Endothelial cell of umbilical vein (primary cell): ENCODE measurements around the gene KCNN3. TPM values are rescaled to one million over a fixed set of nuclear protein-coding genes. Genes with fewer than 3 reads are reported as not detected.

Experiments used
- BruUV-seq: library from RNA; stranded (reverse); fragments of 400-500 nt; replicated peaks from 2 replicates; lab custom pipeline; 2021; lab: Mats Ljungman, UMichigan
- CTCF ChIA-PET: fragments of 300-600, 350-600 bp; sonication (Branson Sonifier 250); formaldehyde crosslinking; loops from one replicate; lab custom pipeline; 2021; ENCODE audit warnings: antibody characterized with exemption, inconsistent platforms; lab: Charles Lee
- POLR2A ChIA-PET: fragments of 300-600, 350-600 bp; sonication (Branson Sonifier 250); formaldehyde crosslinking; loops from one replicate; lab custom pipeline; 2021; ENCODE audit warnings: antibody characterized with exemption, inconsistent platforms; lab: Charles Lee
- DNase-seq: peaks from one replicate; pipeline ENCODE4 v3.0.0-alpha.2; 2011; ENCODE audit warnings: low read depth, low spot score
- FAIRE-seq: peaks from 2 replicates; lab custom pipeline; 2011; peaks lifted over from hg19 to GRCh38; lab: Jason Lieb, UNC
- H2AFZ ChIP-seq: 2 replicates; pipeline ENCODE4 v1.6.0; 2012; ENCODE audit warnings: low read depth, low read length, control low read depth, inconsistent platforms
- H3K27ac ChIP-seq: 2 replicates; pipeline ENCODE4 v1.5.1; 2011; ENCODE audit warnings: low read depth, mild to moderate bottlenecking, control low read depth, low read length, moderate library complexity; ENCODE audit not compliant: insufficient read depth
- H3K27me3 ChIP-seq, 2 experiments: 2 replicates each; pipeline versions ENCODE4 v1.6.0 to v1.6.1; 2011; ENCODE audit warnings: low read length in 2 of 2, mixed read lengths in 1 of 2; ENCODE audit not compliant: control insufficient read depth in 2 of 2, insufficient read depth in 2 of 2
- H3K36me3 ChIP-seq, 2 experiments: 2 replicates in 1 of 2; 3 replicates in 1 of 2; pipeline ENCODE4 v1.5.1; 2011; ENCODE audit warnings: low read length in 2 of 2, mild to moderate bottlenecking in 1 of 2, moderate library complexity in 1 of 2; ENCODE audit not compliant: control insufficient read depth in 2 of 2, insufficient read depth in 2 of 2; ENCODE audit errors: extremely low read depth in 1 of 2
- H3K4me1 ChIP-seq: 3 replicates; pipeline ENCODE4 v1.5.1; 2011; ENCODE audit warnings: mild to moderate bottlenecking, low read length; ENCODE audit not compliant: control insufficient read depth, insufficient read depth; ENCODE audit errors: extremely low read depth
- H3K4me2 ChIP-seq: 2 replicates; pipeline ENCODE4 v1.6.1; 2011; ENCODE audit warnings: low read length, control low read depth, mixed read lengths; ENCODE audit not compliant: insufficient read depth
- H3K4me3 ChIP-seq, 3 experiments: fragments of 200-600 bp in 1 of 3; sonication (generic), shearing (Covaris generic) in 1 of 3; replicated peaks in 1 of 3; 2 replicates each; pipeline ENCODE4 v1.5.1; 2011 to 2016; ENCODE audit warnings: control low read depth in 3 of 3, low read length in 3 of 3, mild to moderate bottlenecking in 2 of 3, inconsistent platforms in 1 of 3, low read depth in 1 of 3, moderate library complexity in 1 of 3; ENCODE audit not compliant: insufficient read depth in 1 of 3
- H3K79me2 ChIP-seq: 2 replicates; pipeline ENCODE4 v1.6.0; 2012; ENCODE audit warnings: low read length, inconsistent platforms; ENCODE audit not compliant: control insufficient read depth, insufficient read depth
- H3K9ac ChIP-seq: replicated peaks from 2 replicates; pipeline ENCODE3; 2011; ENCODE audit warnings: low read length, control low read depth; ENCODE audit not compliant: insufficient read depth; ENCODE audit errors: extremely low read depth
- H3K9me1 ChIP-seq: replicated peaks from 3 replicates; pipeline ENCODE4 v1.6.0; 2011; ENCODE audit warnings: mild to moderate bottlenecking, low read length; ENCODE audit not compliant: control insufficient read depth, insufficient read depth; ENCODE audit errors: extremely low read depth
- H3K9me3 ChIP-seq: replicated peaks from 2 replicates; pipeline ENCODE4 v1.5.1; 2012; ENCODE audit warnings: low read length, inconsistent platforms; ENCODE audit not compliant: control insufficient read depth, insufficient read depth
- H4K20me1 ChIP-seq: replicated peaks from 2 replicates; pipeline ENCODE3; 2011; ENCODE audit warnings: mild to moderate bottlenecking, low read length; ENCODE audit not compliant: control insufficient read depth, insufficient read depth; ENCODE audit errors: extremely low read depth
- EZH2 ChIP-seq: IDR thresholded peaks from 2 replicates; pipeline ENCODE4 v1.6.1; 2012; ENCODE audit warnings: borderline replicate concordance, low read depth, mild to moderate bottlenecking, moderate library complexity, low read length, inconsistent platforms; ENCODE audit not compliant: severe bottlenecking
- FOS ChIP-seq: IDR thresholded peaks from 2 replicates; pipeline ENCODE4 v1.6.1; 2011; ENCODE audit warnings: mild to moderate bottlenecking, low read length, moderate library complexity, borderline replicate concordance; ENCODE audit not compliant: insufficient read depth
- JUN ChIP-seq: IDR thresholded peaks from 2 replicates; pipeline ENCODE4 v1.6.1; 2011; ENCODE audit warnings: borderline replicate concordance, low read depth; ENCODE audit not compliant: insufficient read length, insufficient read depth
- MYC ChIP-seq: IDR thresholded peaks from one replicate; pipeline ENCODE4 v1.6.1; 2011; ENCODE audit warnings: mild to moderate bottlenecking, low read depth, low read length
- POLR2A ChIP-seq: IDR thresholded peaks from 2 replicates; pipeline ENCODE4 v1.6.1; 2012; ENCODE audit warnings: low read depth, mild to moderate bottlenecking, control low read depth, low read length
- POLR2AphosphoS5 ChIP-seq: IDR thresholded peaks from 2 replicates; pipeline ENCODE4 v1.6.1; 2012; ENCODE audit warnings: low read depth, mild to moderate bottlenecking, control low read depth, low read length, moderate library complexity; ENCODE audit not compliant: insufficient read depth
- dilution Hi-C: fragments of 300-500 bp; cut with MboI; formaldehyde crosslinking; loops from one replicate; pipeline ENCODE4 v1.15.0; 2019; ENCODE audit warnings: low sequenced_read_pairs; ENCODE audit not compliant: extremely low pct_ligation_motif_present
- intact Hi-C: fragments of 100-400 bp; cut with micrococcal nuclease; formaldehyde crosslinking; loops from one replicate; pipeline ENCODE4 v1.10.0; 2022
- polyA plus RNA-seq, 4 experiments: library from polyadenylated mRNA; depleted of rRNA in 3 of 4; stranded (reverse) in 3 of 4; unstranded in 1 of 4; fragments of >200 nt; gene quantifications; 2 replicates each; pipeline versions ENCODE4 v1.2.1 to v1.2.3, GENCODE V29; 2011 to 2012; ENCODE audit warnings: missing spikeins in 1 of 4
- total RNA-seq: library from RNA; stranded (reverse); gene quantifications from 2 replicates; pipeline ENCODE4 v1.2.3, GENCODE V29; 2021
- TF ChIP-seq, protein P1 (sequence below), 2 donors: IDR thresholded peaks; 1 replicate in 1 of 2; 2 replicates in 1 of 2; pipeline ENCODE4 v1.5.1; 2011; ENCODE audit warnings: low read length in 2 of 2, mild to moderate bottlenecking in 2 of 2, moderate library complexity in 2 of 2, control low read depth in 1 of 2, inconsistent platforms in 1 of 2, low read depth in 1 of 2; ENCODE audit not compliant: insufficient read depth in 1 of 2; ENCODE audit errors: extremely low read depth in 1 of 2
- TF ChIP-seq, protein P2 (sequence below): IDR thresholded peaks from 2 replicates; pipeline ENCODE4 v1.6.1; 2011; ENCODE audit not compliant: insufficient read depth, insufficient read length

The KCNN3 gene
- total and polyA plus RNA-seq, 2 donors (not counting 3 experiments of a cell fraction or from before 2014, with no cell fraction given), result 0.91 to 1.1 TPM

DNA sequence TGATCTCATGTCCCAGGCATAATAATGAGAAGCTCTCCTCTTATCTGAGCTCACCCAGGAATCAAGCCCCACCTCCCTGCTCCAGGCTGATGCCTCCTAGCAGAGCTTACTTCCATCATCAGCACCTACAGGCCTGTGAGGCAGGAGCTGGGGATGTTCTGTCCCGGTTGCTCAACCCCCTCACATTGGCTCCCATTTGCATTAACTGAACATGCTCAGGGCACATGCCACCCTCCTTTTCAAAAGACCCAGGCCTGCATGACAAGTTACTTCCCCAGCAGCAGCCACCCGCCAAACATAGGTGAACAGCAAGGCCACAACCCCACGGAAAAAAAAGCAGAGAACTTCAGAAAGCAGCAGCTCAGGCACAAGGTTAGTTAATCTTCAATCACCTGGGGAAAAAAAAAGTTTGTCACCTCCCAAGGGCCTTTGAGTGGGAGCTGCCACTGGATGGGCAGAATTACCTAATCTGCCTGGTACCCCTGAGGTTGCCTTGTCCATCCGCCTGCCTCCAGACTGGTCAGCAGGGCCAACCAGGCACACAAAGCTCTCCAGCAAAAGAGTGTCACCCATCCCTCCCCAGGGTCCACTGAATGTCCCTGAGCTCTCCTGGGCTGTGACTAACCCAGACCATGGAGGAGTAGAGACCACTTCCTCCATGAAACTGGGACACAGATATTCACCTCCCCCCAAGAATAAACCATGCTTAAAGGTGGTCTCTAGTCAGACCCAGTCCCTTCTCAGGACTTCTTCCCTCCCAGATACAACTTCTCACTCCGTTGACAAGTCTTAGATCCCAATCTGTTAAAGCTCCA lies 4.4 kb downstream of the KCNN3 start:
- H3K9me1 ChIP-seq, result no peaks in the 10 kb centered on the region
- DNase-seq (no peak), FAIRE-seq (no peak)
- no peak overlapping the region for H3K4me2 ChIP-seq
- no TSS peak for BruUV-seq
- H3K36me3 ChIP-seq, result no peaks in the 10 kb centered on the region
- intact Hi-C loops (no loop called here), dilution Hi-C loops (no loop called here)
- H3K4me3 ChIP-seq, result no peak overlapping the region
- no peaks in the 10 kb centered on the region for H3K9me3 ChIP-seq
- POLR2A ChIA-PET, result no interaction called here
- H3K27me3 ChIP-seq, result peaks cover 20 to 27% of the 10 kb centered on the region in 2 experiments
- H3K27ac ChIP-seq, result no peak overlapping the region
- CTCF ChIA-PET, result interaction anchor here (0.6 to 2.0 kb wide), 5 partner anchors 13 to 307 kb away, joined by 3 to 8 read pairs (median 4); partner anchors contain the start of gene UBE2Q1
- H3K4me1 ChIP-seq, result peaks cover 26% of the 10 kb centered on the region
- H3K9ac ChIP-seq, result no peak overlapping the region
- TF ChIP-seq POLR2A (no peak), POLR2AphosphoS5 (no peak), EZH2 (no peak), FOS (no peak), MYC (no peak), JUN (no peak)
- TF ChIP-seq, protein P1, sequence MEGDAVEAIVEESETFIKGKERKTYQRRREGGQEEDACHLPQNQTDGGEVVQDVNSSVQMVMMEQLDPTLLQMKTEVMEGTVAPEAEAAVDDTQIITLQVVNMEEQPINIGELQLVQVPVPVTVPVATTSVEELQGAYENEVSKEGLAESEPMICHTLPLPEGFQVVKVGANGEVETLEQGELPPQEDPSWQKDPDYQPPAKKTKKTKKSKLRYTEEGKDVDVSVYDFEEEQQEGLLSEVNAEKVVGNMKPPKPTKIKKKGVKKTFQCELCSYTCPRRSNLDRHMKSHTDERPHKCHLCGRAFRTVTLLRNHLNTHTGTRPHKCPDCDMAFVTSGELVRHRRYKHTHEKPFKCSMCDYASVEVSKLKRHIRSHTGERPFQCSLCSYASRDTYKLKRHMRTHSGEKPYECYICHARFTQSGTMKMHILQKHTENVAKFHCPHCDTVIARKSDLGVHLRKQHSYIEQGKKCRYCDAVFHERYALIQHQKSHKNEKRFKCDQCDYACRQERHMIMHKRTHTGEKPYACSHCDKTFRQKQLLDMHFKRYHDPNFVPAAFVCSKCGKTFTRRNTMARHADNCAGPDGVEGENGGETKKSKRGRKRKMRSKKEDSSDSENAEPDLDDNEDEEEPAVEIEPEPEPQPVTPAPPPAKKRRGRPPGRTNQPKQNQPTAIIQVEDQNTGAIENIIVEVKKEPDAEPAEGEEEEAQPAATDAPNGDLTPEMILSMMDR (IDR thresholded peaks at IDR 0.05; ENCODE audit: extremely low read depth in 1 of 2, insufficient read depth in 1 of 2, low read depth in 1 of 2, low read length in 2 of 2), result no peak
- TF ChIP-seq, protein P2, sequence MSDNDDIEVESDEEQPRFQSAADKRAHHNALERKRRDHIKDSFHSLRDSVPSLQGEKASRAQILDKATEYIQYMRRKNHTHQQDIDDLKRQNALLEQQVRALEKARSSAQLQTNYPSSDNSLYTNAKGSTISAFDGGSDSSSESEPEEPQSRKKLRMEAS, result no peak
- no peaks in the 10 kb centered on the region for H4K20me1 ChIP-seq
- H2AFZ ChIP-seq, result no peak overlapping the region
- no peaks in the 10 kb centered on the region for H3K79me2 ChIP-seq
